NCI-H2029 (cell line): ENCODE data around the gene NKD2.
"Not testable (repeated sequence)": the region's sequence is repeated elsewhere in the genome, so short reads cannot be mapped to it uniquely, and the experiment has no call there.

Source experiments
- DNase-seq: peaks from one replicate; lab custom pipeline; 2025; lab: John Stamatoyannopoulos, UW

The NKD2 gene

GRCh38 chr5:1008451-1009358 lies at the start of gene NKD2:
NKD2 (plus strand) TSS chr5:1008802; CDS start chr5:1009058, 256 bp downstream.
- DNase-seq, result peak; percentile 18

GRCh38 chr5:959581-960531 lies 48.7 kb upstream of the NKD2 start:
- no peak for DNase-seq

- DNase-seq, result no peak
Measured at GRCh38 chr5:960551-960950, 48.1 kb upstream of the NKD2 start.

- DNase-seq, result no peak
Measured at GRCh38 chr5:961002-961710, 47.4 kb upstream of the NKD2 start.

- no peak for DNase-seq
Measured at GRCh38 chr5:961711-962240, 46.8 kb upstream of the NKD2 start.

- DNase-seq, result no peak
Measured at GRCh38 chr5:962386-962785, 46.2 kb upstream of the NKD2 start.

GRCh38 chr5:962801-963200 lies 45.8 kb upstream of the NKD2 start:
- DNase-seq, result no peak

- DNase-seq, result no peak
Measured at GRCh38 chr5:963310-963672, 45.3 kb upstream of the NKD2 start.

GRCh38 chr5:963673-964531 lies 44.7 kb upstream of the NKD2 start:
- DNase-seq, result no peak

GRCh38 chr5:964821-965220 lies 43.8 kb upstream of the NKD2 start:
- DNase-seq, result no peak

- DNase-seq, result no peak
Measured at GRCh38 chr5:965604-966344, 42.8 kb upstream of the NKD2 start.

GRCh38 chr5:966345-966710 lies 42.3 kb upstream of the NKD2 start:
- DNase-seq, result no peak

GRCh38 chr5:966941-967340 lies 41.7 kb upstream of the NKD2 start:
- no peak for DNase-seq

- DNase-seq, result no peak
Measured at GRCh38 chr5:968881-969280, 39.7 kb upstream of the NKD2 start.

- DNase-seq, result no peak
Measured at GRCh38 chr5:969408-969839, 39.2 kb upstream of the NKD2 start.

GRCh38 chr5:972575-972974 lies 36.0 kb upstream of the NKD2 start:
- not testable (repeated sequence) for DNase-seq

- DNase-seq, result no peak
Measured at GRCh38 chr5:976849-977751, 31.5 kb upstream of the NKD2 start.

GRCh38 chr5:978054-978453 lies 30.5 kb upstream of the NKD2 start:
- no peak for DNase-seq

- no peak for DNase-seq
Measured at GRCh38 chr5:978693-979092, 29.9 kb upstream of the NKD2 start.
